SK-N-MC (cell line): ENCODE data around the gene ATE1.

ENCODE experiments used
- EZH2 ChIP-seq: fragments of 200-600 bp; sonication (generic); IDR thresholded peaks from one replicate; pipeline ENCODE4 v1.6.1; 2017; ENCODE audit warnings: antibody characterized with exemption
- FOXP2 ChIP-seq: optimal IDR thresholded peaks from 2 replicates; pipeline ENCODE3; 2011; ENCODE audit warnings: mild to moderate bottlenecking, moderate library complexity; ENCODE audit not compliant: insufficient read depth; ENCODE audit errors: extremely low read length, control extremely low read depth
- POLR2AphosphoS5 ChIP-seq: IDR thresholded peaks from 2 replicates; pipeline ENCODE4 v1.6.1; 2012; ENCODE audit warnings: mild to moderate bottlenecking, low read depth, low read length, borderline replicate concordance

DNA sequence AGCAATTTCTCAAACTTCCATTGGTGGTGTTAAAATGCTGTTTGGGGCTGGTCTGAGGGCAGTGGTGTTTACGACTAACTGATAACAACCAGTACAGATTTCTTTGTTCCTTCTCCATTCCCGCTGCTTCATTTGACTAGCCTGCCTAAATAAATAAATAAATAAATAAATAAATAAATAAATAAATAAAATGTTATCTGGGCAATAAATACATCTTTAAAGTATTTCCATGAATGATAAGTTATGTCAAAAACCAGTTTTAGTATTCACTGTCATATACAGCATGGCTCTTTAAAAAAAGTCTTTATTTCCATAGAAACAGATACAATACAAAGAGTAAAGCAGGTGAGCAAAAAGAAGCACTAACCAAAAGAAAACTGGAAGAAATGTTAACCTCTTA lies 81.3 kb downstream of the ATE1 start:
- TF ChIP-seq EZH2 (no peak), POLR2AphosphoS5 (no peak), FOXP2 (no peak)
